Mesothelial cell of epicardium (in vitro differentiated cells): ENCODE data around the gene PREPL. TPM values are rescaled to one million over a fixed set of nuclear protein-coding genes. Genes with fewer than 3 reads are reported as not detected.

ENCODE experiments used
- DNase-seq, 2 experiments: peaks; one replicate each; pipeline ENCODE4 v3.0.0; 2021; ENCODE audit warnings: low spot score in 2 of 2; ENCODE audit not compliant: unreplicated experiment in 2 of 2
- H3K27ac Mint-ChIP-seq: 2 replicates; pipeline ENCODE4 v1.8.0; 2021; ENCODE audit warnings: mixed read lengths
- H3K27me3 Mint-ChIP-seq: 2 replicates; pipeline ENCODE4 v1.8.0; 2021; ENCODE audit warnings: low read depth, mixed read lengths
- H3K36me3 Mint-ChIP-seq: 2 replicates; pipeline ENCODE4 v1.8.0; 2021; ENCODE audit warnings: mixed read lengths
- H3K4me1 Mint-ChIP-seq: 2 replicates; pipeline ENCODE4 v1.8.0; 2021; ENCODE audit warnings: mixed read lengths
- H3K4me3 Mint-ChIP-seq: 2 replicates; pipeline ENCODE4 v1.8.0; 2021; ENCODE audit warnings: mild to moderate bottlenecking, moderate library complexity, mixed read lengths
- H3K9me3 Mint-ChIP-seq: 2 replicates; pipeline ENCODE4 v1.8.0; 2021; ENCODE audit warnings: mixed read lengths
- CTCF ChIP-seq: fragments of 200-600 bp; sonication (generic); IDR thresholded peaks from one replicate; pipeline ENCODE4 v1.5.0; 2021; ENCODE audit warnings: antibody characterized with exemption; ENCODE audit not compliant: unreplicated experiment
- total RNA-seq: library from RNA; stranded (reverse); gene quantifications from 3 replicates; pipeline ENCODE4 v1.2.1, GENCODE V29; 2021

Gene PREPL
- total RNA-seq, 1 donor from 2014 or later, result 47.2 TPM

GRCh38 chr2:44301111-44301510, 60.2 kb downstream of the PREPL start:
- Mint-ChIP-seq H3K27ac (no peak overlapping the region), H3K4me3 (no peak overlapping the region), H3K27me3 (peaks cover 6% of the 10 kb centered on the region), H3K4me1 (no peaks in the 10 kb centered on the region), H3K9me3 (no peaks in the 10 kb centered on the region), H3K36me3 (no peaks in the 10 kb centered on the region)
- TF ChIP-seq CTCF, result no peak
- no peak for DNase-seq

- Mint-ChIP-seq H3K4me3 (no peak overlapping the region), H3K9me3 (no peaks in the 10 kb centered on the region), H3K27me3 (peaks cover 6% of the 10 kb centered on the region), H3K4me1 (no peaks in the 10 kb centered on the region), H3K27ac (no peak overlapping the region), H3K36me3 (no peaks in the 10 kb centered on the region)
- no peak for TF ChIP-seq CTCF
- no peak for DNase-seq
Measured at GRCh38 chr2:44299635-44300034, 61.7 kb downstream of the PREPL start.

- Mint-ChIP-seq H3K4me3 (no peak overlapping the region), H3K36me3 (no peaks in the 10 kb centered on the region), H3K9me3 (no peaks in the 10 kb centered on the region), H3K27me3 (peaks cover 6% of the 10 kb centered on the region), H3K27ac (no peak overlapping the region), H3K4me1 (no peaks in the 10 kb centered on the region)
- no peak for TF ChIP-seq CTCF
- no peak for DNase-seq
Measured at GRCh38 chr2:44297431-44297830, 63.9 kb downstream of the PREPL start.

- DNase-seq, result no peak
- H3K4me1 Mint-ChIP-seq, result peaks cover 2% of the 10 kb centered on the region
Measured at GRCh38 chr2:44296653-44297052, 64.6 kb downstream of the PREPL start.

GRCh38 chr2:44295633-44296359, 65.5 kb downstream of the PREPL start:
- H3K4me3 Mint-ChIP-seq, result no peak overlapping the region
- H3K27ac Mint-ChIP-seq, result no peak overlapping the region
- peaks cover 6% of the 10 kb centered on the region for H3K27me3 Mint-ChIP-seq
- no peaks in the 10 kb centered on the region for H3K9me3 Mint-ChIP-seq
- peaks cover 10% of the 10 kb centered on the region for H3K4me1 Mint-ChIP-seq
- peak; percentile 28 for TF ChIP-seq CTCF
- DNase-seq, result no peak
- no peaks in the 10 kb centered on the region for H3K36me3 Mint-ChIP-seq

More at GRCh38 chr2:44296653-44297052, 64.6 kb downstream of the PREPL start:
- H3K27ac Mint-ChIP-seq, result no peak overlapping the region
- H3K36me3 Mint-ChIP-seq, result no peaks in the 10 kb centered on the region
- no peaks in the 10 kb centered on the region for H3K9me3 Mint-ChIP-seq
- peaks cover 6% of the 10 kb centered on the region for H3K27me3 Mint-ChIP-seq
- no peak for TF ChIP-seq CTCF
- H3K4me3 Mint-ChIP-seq, result no peak overlapping the region
